ENCODE results near the gene NKTR. TPM values are rescaled to one million over a fixed set of nuclear protein-coding genes. Genes with fewer than 3 reads are reported as not detected.

Gene NKTR
- total RNA-seq, 3 donors from 2014 or later, result 61.4 to 75.6 (median 70.5) TPM

DNA sequence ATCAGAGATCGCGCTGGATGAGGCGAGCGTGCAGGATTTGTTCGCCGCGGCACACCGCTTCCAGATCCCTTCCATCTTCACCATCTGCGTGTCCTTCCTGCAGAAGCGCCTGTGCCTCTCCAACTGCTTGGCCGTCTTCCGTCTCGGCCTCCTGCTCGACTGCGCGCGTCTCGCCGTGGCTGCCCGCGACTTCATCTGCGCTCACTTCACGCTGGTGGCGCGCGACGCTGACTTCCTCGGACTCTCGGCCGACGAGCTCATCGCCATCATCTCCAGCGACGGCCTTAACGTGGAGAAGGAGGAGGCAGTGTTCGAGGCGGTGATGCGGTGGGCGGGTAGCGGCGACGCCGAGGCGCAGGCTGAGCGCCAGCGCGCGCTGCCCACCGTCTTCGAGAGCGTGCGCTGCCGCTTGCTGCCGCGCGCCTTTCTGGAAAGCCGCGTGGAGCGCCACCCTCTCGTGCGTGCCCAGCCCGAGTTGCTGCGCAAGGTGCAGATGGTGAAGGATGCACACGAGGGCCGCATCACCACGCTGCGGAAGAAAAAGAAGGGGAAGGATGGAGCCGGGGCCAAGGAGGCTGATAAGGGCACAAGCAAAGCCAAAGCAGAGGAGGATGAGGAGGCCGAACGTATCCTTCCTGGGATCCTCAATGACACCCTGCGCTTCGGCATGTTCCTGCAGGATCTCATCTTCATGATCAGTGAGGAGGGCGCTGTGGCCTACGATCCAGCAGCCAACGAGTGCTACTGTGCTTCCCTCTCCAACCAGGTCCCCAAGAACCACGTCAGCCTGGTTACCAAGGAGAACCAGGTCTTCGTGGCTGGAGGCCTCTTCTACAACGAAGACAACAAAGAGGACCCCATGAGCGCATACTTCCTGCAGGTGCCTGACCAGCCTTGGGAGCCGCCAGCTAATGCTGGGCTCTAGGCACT is 85.7 kb downstream of the NKTR start:
- Histone ChIP-seq H3K36me3 (ENCODE audit: low read depth) (no peaks in the 10 kb centered on the region), H3K4me1 (ENCODE audit: low read depth) (no peaks in the 10 kb centered on the region), H3K4me3 (no peak overlapping the region), H3K9me3 (no peaks in the 10 kb centered on the region)
- intact Hi-C loops (cut with DNase I, micrococcal nuclease), result no loop called here
- no peak for ATAC-seq
- DNase-seq, result peak in 1 of 3 donors; percentile 12
- TF ChIP-seq, protein P1, sequence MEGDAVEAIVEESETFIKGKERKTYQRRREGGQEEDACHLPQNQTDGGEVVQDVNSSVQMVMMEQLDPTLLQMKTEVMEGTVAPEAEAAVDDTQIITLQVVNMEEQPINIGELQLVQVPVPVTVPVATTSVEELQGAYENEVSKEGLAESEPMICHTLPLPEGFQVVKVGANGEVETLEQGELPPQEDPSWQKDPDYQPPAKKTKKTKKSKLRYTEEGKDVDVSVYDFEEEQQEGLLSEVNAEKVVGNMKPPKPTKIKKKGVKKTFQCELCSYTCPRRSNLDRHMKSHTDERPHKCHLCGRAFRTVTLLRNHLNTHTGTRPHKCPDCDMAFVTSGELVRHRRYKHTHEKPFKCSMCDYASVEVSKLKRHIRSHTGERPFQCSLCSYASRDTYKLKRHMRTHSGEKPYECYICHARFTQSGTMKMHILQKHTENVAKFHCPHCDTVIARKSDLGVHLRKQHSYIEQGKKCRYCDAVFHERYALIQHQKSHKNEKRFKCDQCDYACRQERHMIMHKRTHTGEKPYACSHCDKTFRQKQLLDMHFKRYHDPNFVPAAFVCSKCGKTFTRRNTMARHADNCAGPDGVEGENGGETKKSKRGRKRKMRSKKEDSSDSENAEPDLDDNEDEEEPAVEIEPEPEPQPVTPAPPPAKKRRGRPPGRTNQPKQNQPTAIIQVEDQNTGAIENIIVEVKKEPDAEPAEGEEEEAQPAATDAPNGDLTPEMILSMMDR (IDR thresholded peaks at IDR 0.05), result no peak

DNA sequence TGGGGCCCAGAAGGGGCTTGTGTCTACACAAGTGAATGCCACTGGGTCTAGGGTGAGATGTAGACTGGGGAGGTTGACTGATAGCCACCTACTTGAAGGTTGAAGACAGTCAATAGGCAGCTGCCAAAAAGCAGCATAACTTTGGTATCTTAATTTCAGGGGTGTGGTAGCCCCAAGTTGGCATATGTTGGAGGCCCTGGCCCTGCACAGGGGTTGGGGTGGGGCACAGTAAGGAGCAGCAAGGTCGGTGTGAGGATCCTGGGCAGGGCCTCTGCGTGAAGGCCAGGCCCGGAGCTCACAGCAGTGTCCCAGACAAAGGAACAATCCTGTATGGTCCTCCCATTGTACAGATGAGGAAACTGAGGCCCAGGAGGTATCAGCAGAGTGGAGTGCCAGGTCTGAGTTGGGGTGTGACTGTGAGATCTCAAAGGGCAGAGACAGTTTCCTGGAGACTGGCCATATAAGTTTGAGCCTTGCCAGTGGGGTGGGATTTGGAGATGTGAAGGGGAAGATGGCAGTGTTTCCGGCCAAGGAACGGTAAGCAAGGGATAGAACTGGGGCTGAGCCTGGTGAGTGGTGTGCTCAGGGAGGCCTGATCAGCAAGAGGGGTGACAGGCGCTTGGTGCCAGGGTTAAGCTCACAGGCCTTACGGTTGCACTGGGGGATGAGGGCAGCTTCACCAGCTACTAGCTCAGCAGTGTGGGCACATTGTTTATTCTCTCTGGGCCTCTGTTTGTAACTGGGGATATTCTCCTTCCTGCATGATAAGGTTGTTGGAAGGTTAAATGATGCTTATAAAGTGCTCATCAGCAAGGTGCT is 86.6 kb downstream of the NKTR start:
- Histone ChIP-seq H3K4me1 (ENCODE audit: low read depth) (no peaks in the 10 kb centered on the region), H3K36me3 (ENCODE audit: low read depth) (no peaks in the 10 kb centered on the region), H3K9me3 (no peaks in the 10 kb centered on the region), H3K4me3 (no peak overlapping the region)
- no peak for ATAC-seq
- intact Hi-C loops (cut with DNase I, micrococcal nuclease), result no loop called here
- TF ChIP-seq, protein P1 (IDR thresholded peaks at IDR 0.05), result no peak
- DNase-seq, result peak in 1 of 3 donors; percentile 16

DNA sequence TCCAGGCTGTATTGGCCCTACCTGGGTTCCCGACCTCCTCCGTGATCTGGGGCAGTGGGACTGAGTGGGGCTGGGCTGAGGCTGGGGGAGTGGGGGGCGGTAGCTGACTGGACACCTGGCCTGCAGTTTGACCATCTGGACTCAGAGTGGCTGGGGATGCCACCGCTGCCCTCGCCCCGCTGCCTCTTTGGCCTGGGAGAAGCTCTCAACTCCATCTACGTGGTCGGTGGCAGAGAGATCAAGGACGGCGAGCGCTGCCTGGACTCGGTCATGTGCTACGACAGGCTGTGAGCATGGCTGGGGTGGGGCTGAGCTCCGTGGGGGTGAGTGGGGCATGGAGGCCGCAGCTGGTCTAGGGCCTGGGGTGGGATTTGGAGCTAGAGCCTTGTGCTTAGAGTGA is 87.5 kb downstream of the NKTR start:
- H3K36me3 ChIP-seq (ENCODE audit: low read depth), result no peaks in the 10 kb centered on the region
- DNase-seq, result peak in 1 of 3 donors; percentile 46
- no peak overlapping the region for H3K4me3 ChIP-seq
- H3K9me3 ChIP-seq, result no peaks in the 10 kb centered on the region
- intact Hi-C loops (cut with DNase I, micrococcal nuclease), result no loop called here
- no peak for ATAC-seq
- TF ChIP-seq, protein P1 (IDR thresholded peaks at IDR 0.05), result no peak
- H3K4me1 ChIP-seq (ENCODE audit: low read depth), result no peaks in the 10 kb centered on the region

DNA sequence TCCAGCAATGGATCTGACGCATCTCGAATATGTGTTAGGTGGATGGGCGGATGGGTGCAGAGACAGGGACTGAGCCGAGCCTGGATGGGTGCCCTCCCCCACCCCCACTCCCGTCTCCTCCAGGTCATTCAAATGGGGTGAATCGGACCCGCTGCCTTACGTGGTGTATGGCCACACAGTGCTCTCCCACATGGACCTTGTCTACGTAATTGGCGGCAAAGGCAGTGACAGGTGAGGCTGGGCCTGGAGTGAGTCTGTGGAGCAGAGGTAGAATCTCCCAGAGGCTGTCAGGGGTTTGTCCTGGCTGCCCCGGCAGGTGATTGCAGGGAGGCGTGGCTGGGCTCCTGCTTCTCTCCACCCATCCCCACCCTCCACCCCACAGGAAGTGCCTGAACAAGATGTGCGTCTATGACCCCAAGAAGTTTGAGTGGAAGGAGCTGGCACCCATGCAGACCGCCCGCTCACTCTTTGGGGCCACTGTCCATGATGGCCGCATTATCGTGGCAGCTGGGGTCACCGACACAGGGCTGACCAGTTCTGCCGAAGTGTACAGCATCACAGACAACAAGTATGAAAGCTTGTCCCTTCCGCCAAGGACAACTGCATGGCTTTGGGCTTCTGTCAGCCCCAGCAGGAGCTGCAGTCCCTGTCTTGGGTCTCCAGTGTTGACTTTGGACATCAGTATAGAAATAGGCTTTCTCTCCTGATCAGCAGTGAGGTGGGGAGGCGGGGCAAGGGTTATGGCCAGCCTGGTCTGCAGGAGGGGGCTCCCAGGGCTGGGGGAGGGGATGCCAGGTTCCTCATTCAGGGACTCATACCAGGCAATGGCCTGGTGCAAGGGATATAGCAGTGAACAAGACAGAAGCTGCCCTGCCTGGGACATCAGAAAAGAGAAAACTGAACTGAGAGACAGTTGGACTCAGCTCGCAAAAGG is 88.3 kb downstream of the NKTR start:
- intact Hi-C loops (cut with DNase I, micrococcal nuclease), result no loop called here
- DNase-seq (peak in 1 of 3 donors; percentile 27), ATAC-seq (no peak)
- H3K36me3 ChIP-seq (ENCODE audit: low read depth), result no peaks in the 10 kb centered on the region
- no peak overlapping the region for H3K4me3 ChIP-seq
- no peaks in the 10 kb centered on the region for H3K9me3 ChIP-seq
- TF ChIP-seq, protein P1 (IDR thresholded peaks at IDR 0.05), result no peak
- no peaks in the 10 kb centered on the region for H3K4me1 ChIP-seq (ENCODE audit: low read depth)
